GM21390 (cell line): ENCODE results near the gene MAB21L3.

Experiments
- ATAC-seq: cut with Tn5 transposase; IDR thresholded peaks from one replicate; pipeline ENCODE4 v1.9.1; 2021; ENCODE audit not compliant: unreplicated experiment

The MAB21L3 gene

DNA sequence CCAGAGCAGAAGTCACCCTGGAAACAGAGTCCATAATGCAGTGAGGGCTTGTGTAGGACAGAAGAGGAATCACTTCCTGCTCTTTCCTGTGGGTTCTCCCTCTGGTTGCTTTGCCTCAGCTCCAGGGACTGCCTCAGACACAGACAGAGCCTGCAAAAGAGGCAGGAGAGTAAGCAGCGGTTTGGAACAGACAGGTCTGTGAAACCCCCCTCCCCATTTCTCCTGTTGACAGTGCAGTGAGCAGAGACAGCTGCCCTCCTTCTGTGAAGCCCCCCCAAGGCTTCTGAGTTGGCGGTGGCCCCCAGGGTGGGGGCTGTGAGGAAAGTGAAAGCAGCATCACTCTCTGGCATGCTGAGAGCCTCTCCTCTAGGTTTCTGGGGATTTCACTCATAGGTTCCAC is 53.0 kb downstream of the MAB21L3 start:
- no peak for ATAC-seq

DNA sequence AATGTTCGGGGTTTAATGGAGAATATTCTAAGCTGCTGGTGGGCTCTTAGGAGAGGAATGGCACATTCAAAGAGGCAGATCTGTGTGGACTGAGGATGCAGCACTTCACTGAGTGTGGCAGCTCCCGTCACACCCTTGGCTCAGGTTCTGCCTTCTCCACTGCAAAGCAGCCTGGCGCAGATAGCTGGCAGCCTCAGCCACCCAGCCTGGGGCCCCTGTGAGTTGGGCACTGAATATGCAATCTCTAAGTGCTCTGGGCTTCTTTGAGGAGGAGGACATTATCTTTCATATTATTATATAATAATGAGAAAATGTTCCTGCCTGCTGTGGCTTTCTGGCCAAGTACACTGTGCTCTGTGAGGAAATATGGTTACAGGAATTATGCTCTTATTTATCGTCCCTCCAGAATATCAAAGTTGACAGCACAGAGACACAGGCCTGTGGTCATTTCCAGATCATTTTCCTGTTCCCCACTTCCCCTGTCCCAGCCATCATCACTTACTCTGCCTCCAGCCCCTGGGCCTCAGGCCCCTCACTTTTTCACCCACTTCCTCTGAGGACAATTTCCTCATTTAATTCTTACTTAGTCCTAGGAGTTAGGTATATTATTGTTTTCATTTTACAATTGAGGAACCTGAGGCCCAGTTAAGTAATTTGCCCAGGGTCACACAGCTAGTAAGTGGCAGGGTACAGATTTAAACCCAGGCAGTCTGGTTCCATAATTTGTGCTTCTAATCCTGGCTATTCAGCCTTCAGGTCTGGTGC is 53.6 kb downstream of the MAB21L3 start:
- no peak for ATAC-seq

DNA sequence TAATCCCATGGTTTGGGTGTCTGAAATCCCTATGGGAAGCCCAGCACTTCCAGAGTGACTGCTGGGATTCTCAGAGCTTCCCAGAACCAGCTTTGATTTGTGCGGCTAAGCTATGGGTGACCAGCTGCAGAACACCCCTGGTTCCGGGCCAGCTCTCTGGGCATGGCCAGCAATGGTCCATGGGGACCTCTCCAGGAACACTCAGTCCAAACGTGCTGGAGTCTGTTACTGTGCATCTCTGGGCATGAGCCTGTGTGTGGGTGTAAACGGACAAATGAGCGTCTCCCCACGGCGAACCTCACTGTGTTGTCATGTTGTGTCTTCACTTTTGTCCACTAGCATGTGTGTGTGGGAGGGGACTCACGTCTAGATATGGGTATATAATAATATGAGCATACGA is 54.4 kb downstream of the MAB21L3 start:
- ATAC-seq, result no peak

DNA sequence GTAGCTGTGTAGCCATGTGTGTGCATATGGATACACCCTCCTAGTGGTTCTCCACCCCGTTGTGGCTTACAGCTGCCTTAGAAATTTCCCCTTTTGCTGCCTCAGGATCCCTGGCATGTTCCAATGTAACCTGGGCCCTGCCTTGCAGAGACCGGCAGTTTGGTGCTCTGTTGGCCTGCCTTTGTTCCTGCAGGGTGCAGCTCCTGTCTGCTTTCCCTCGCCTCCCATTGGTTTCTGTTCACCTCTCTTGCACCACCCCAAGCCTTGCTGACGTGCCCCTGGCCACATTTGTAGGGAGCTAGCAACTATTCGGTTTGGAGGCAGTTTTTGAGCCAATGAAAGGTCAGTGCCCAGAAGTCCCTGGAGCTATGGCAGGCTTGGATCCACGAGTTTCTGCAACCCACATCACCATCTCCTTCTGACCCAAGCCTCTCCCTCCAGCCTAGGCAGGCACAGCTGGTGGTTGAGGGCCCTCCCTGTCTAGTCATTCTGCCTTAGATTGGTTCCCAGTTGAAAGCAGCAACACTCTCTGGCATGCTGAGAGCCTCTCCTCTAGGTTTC is 54.9 kb downstream of the MAB21L3 start:
- no peak for ATAC-seq

GRCh38 chr1:116166655-116167054 is 55.5 kb downstream of the MAB21L3 start:
- ATAC-seq, result no peak

GRCh38 chr1:116167625-116168276 is 56.6 kb downstream of the MAB21L3 start:
- ATAC-seq, result peak; percentile 13

DNA sequence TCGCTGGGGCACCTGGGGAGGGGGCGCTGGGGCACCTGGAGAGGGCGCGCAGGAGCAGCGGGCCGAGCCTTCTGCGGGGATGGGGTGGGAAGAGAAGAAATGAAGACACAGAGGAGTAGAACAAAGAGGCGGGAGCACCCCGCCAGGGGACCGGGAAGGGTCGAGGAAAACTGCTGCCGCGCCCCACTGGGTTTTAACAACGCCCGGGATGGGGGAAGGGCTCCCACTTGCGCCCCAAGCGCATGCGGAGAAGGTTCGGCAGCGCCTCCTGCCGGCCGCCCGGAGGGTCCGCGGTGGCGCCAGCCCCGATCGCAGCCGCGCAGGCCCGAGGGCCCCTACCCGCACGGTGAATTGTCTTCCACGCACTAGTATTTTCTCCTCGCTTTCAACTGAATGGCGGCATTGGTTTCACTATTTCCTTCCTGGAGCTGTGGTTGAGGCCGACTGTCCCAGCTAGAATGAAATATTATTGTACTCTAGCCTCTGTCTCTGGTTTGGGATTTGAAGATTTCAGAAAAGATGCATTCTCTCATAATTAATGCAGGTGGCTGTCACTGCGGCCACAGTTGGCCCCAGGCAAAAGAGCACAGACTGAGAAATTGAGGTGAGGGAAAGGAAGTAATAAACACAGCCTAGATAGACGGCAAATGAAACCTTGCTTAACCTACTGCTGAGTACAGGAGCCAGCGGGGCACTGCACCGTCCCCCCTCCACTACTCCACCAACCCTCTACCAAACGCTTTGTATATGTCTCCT is 57.3 kb downstream of the MAB21L3 start:
- ATAC-seq, result peak; percentile 95

GRCh38 chr1:116169898-116170297 is 58.7 kb downstream of the MAB21L3 start:
- ATAC-seq, result no peak

- no peak for ATAC-seq
Measured at GRCh38 chr1:116170721-116171589, 59.8 kb downstream of the MAB21L3 start.

GRCh38 chr1:116172666-116173065 is 61.5 kb downstream of the MAB21L3 start:
- no peak for ATAC-seq

GRCh38 chr1:116175611-116176010 is 64.4 kb downstream of the MAB21L3 start:
- no peak for ATAC-seq

DNA sequence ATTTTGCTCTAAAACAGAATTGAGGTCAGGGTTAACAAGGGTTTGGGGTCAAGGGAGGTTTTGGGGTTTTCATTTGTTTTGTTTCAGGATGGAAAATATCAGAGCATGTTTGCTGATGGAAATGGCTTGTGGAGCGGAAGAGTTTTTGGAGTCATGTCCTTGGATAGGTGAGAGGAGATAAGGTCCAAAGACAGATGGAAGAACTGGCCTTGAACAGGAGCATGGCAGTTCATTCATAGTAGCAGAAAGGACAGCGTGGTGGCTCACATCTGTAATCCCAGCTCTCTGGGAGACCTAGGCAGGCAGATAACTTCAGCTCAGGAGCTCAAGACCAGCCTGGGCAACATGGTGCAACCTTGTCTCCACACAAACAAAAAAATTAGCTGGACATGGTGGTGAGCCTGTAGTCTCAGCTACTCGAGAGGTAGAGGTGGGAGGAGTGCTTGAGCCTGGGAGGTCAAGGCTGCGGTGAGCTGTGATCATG is 65.1 kb downstream of the MAB21L3 start:
- ATAC-seq, result no peak

GRCh38 chr1:116177861-116178260 is 66.7 kb downstream of the MAB21L3 start:
- no peak for ATAC-seq

GRCh38 chr1:116178837-116179236 is 67.6 kb downstream of the MAB21L3 start:
- ATAC-seq, result no peak

DNA sequence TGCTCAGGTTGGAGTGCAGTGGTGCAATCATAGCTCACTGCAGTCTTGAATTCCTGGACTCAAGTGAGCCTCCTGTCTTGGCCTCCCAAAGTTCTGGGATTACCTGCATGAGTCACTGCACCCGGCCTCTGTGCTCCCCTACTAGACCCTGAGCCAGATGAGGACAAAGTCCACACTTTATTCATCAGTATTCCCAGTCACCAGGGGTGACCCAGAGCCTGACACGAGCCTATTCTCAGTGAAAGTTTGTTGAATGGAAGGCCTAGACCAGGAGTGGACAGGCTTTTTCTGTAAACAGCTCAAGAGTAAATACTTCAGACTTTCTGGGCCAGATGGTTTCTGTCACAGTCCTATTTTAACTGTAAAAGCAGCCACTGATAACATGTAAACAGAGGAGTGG is 68.2 kb downstream of the MAB21L3 start:
- no peak for ATAC-seq

DNA sequence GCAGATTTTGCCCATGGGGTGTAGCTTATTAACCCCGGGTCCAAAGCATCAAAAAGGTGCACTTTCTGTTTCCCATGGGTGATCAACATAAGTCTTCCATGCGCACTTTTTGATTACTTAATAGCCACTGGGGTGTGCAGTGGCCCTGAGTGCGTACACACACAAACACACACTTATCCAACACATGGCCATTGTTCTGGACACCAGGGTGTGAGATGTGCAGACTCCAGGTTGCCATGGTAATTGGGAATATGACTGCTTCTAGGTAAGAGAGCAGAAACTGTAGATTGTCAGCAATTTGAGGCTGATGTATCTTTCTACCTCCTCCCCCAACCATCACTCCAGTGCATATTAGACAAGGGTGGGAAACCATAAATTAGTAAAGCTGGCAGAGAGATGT is 68.8 kb downstream of the MAB21L3 start:
- no peak for ATAC-seq

DNA sequence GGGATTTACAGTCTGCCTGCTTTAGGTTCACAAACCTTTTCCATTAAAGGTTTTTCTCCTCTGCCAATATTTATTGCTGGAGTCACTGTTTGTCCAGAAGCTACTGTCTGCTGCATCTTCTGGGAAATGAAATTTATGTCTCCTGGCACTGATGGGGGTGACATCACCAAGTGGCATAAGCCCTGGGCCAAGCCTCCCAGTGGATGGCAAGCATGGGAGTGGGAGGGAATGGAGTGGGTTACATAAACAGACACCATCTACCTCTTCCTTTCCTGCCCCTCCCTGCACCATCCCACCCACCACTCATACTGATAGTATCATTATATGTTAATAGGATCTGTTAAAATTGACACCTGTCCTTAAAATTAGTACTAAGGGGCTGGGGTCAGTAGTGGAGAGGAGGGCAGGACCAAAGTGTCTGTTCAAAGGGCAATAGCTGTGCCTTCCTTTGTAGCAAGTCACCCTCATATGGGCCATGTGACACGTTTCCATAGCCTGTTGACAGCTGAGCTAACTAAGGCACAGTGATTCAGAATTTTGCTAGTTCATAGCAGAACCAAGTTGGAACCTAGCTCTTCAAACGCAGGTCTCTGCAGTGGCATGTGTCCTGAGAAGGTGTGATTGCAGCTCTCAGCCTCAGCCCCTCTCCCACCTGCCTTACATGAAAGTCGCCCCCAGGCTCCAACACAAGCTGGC is 71.0 kb downstream of the MAB21L3 start:
- ATAC-seq, result no peak
